ENCODE measurements around the gene TEAD1.

DNA sequence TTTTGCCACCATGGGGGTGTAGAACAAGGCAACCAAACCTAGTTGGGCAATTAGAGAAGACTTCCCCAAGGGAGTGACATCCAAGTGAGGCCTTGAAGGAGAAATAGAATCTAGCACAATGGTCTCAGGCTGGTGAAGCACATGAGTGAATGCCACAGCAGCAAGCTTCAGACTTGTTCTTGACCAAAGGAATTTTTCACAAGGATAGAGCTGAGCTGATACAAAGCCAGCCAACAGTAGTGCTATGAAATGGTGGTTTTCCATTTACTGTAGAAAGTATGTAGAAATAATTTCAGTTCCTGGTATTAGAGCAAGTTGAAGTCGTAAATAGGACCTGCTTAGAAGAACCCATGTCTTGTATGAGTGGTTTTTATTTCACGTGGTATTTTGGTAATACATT, 186.6 kb downstream of the TEAD1 start:
- TF ChIP-seq CTCF (IDR thresholded peaks at IDR 0.05): no peak
- no peak for TF ChIP-seq POLR2A (IDR thresholded peaks at IDR 0.05)
